ENCODE measurements around the gene LDLRAD4. TPM values are rescaled to one million over a fixed set of nuclear protein-coding genes. Genes with fewer than 3 reads are reported as not detected.

Gene LDLRAD4
- total and polyA plus RNA-seq, 12 donors, result 3.9 to 64.5 (median 36.0) TPM

DNA sequence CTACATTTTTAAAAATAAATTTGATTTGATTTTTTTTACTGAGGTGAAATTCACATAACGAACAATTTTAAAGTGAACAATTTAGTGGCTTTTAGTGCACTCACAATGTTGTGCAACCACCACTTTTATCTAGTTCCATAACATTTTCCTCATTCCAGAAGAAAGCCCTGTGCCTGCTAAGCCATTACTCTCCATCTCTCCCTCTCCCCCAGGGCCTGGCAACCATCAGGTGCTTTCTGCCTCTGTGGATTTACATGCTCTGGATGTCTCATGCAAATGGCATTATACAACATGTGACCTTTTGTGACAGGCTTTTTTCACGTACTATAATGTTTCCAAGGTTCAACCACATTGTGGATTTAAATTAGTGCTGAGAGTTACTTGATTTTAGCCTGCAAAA lies 19.9 kb upstream of the LDLRAD4 start:
- H3K9me3 ChIP-seq (replicated peaks in 1 of 3), result no peaks in the 10 kb centered on the region
- no peak for TF ChIP-seq POLR2A (IDR thresholded peaks at IDR 0.05)
- TF ChIP-seq, protein P1, sequence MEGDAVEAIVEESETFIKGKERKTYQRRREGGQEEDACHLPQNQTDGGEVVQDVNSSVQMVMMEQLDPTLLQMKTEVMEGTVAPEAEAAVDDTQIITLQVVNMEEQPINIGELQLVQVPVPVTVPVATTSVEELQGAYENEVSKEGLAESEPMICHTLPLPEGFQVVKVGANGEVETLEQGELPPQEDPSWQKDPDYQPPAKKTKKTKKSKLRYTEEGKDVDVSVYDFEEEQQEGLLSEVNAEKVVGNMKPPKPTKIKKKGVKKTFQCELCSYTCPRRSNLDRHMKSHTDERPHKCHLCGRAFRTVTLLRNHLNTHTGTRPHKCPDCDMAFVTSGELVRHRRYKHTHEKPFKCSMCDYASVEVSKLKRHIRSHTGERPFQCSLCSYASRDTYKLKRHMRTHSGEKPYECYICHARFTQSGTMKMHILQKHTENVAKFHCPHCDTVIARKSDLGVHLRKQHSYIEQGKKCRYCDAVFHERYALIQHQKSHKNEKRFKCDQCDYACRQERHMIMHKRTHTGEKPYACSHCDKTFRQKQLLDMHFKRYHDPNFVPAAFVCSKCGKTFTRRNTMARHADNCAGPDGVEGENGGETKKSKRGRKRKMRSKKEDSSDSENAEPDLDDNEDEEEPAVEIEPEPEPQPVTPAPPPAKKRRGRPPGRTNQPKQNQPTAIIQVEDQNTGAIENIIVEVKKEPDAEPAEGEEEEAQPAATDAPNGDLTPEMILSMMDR (IDR thresholded peaks at IDR 0.05), result no peak
- H3K27me3 ChIP-seq, result no peaks in the 10 kb centered on the region
- no peak overlapping the region for H3K27ac ChIP-seq
- no peak overlapping the region for H3K4me3 ChIP-seq
- H3K36me3 ChIP-seq (replicated peaks in 1 of 2), result no peaks in the 10 kb centered on the region
- 81 to 89% (median 84%) methylated on average over 2 of the region's 2 CpGs for WGBS, 4 donors
- no peak for DNase-seq
- intact Hi-C loops (cut with DNase I), result no loop called here
- H3K4me1 ChIP-seq (replicated peaks in 1 of 2), result no peaks in the 10 kb centered on the region

DNA sequence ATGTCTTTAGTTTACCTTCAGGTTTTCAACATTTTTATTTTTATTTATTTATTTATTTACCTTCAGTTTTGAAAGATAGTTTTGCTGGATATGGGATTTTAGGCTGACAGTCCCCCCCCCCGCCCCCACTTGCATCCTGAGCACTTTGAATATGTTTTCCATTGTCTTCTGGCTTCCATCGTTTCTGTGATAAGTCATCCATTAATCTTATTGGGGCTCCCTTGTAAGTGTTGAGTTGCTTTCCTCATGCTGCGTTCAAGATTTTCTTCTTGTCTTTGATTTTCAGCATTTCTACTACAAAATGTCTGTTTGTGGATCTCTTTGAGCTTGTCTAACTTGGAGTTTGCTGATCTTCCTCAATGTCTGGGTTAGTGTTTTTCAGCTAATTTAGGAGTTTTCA lies 19.4 kb upstream of the LDLRAD4 start:
- no peak for TF ChIP-seq POLR2A (IDR thresholded peaks at IDR 0.05)
- TF ChIP-seq, protein P1 (IDR thresholded peaks at IDR 0.05), result no peak
- no peak for DNase-seq
- Histone ChIP-seq H3K4me3 (no peak overlapping the region), H3K36me3 (replicated peaks in 1 of 2) (no peaks in the 10 kb centered on the region), H3K4me1 (replicated peaks in 1 of 2) (no peaks in the 10 kb centered on the region), H3K27ac (no peak overlapping the region), H3K27me3 (no peaks in the 10 kb centered on the region), H3K9me3 (replicated peaks in 1 of 3) (no peaks in the 10 kb centered on the region)
- intact Hi-C loops (cut with DNase I), result no loop called here
- 70 to 81% (median 79%) methylated on average over 3 of the region's 3 CpGs for WGBS, 4 donors

DNA sequence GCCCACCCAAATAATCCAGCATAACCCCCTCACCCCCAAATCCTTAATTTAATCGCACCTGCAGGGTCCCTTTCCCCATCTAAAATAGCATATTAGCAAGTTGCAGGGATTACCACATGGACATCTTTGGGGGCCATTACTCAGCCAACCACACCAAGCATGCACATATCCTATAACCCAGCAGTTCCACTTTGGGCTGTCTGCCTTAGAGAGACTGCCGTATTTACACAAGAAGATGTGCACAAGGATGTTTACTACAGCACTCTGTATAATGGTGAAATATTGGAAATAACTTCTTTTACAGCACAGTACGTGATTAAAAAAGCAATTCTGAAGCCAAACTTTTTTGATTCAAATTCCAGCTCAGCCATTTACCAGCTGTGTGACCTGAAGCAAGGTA lies 17.3 kb upstream of the LDLRAD4 start:
- Histone ChIP-seq H3K27ac (no peak overlapping the region), H3K27me3 (no peaks in the 10 kb centered on the region), H3K4me3 (no peak overlapping the region), H3K36me3 (replicated peaks in 1 of 2) (no peaks in the 10 kb centered on the region), H3K9me3 (replicated peaks in 1 of 3) (no peaks in the 10 kb centered on the region), H3K4me1 (replicated peaks in 1 of 2) (no peaks in the 10 kb centered on the region)
- intact Hi-C loops (cut with DNase I), result loop anchor here in 1 of 2 donors (10.0 kb wide), 2 partner anchors 76 to 424 kb away; no protein-coding TSS in a partner anchor
- no peak for DNase-seq
- 71 to 83% (median 80%) methylated on average over 3 of the region's 3 CpGs for WGBS, 4 donors
- TF ChIP-seq POLR2A (IDR thresholded peaks at IDR 0.05), result no peak
- TF ChIP-seq, protein P1 (IDR thresholded peaks at IDR 0.05), result no peak

DNA sequence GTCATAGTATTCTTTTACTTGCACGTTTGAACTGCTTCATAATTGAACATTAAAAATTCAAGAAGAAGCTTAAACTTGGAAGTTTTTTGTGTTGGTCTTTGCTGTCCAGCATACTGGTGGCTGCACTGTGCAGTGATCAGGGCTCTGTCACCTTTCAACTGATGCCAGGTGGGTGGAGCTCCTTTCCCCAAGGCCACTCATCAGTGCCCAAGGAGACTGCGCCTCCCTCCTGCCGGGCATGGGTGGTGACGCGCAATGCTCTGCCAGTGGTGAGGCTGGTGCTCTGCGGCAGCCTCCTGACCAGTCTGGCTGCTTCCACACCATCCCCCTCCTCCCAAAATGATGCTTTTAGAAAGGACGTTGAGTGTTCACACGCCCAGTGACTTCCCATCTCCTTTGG lies 16.0 kb upstream of the LDLRAD4 start:
- 49 to 58% (median 52%) methylated on average over 8 of the region's 8 CpGs for WGBS, 4 donors
- Histone ChIP-seq H3K4me1 (replicated peaks in 1 of 2) (no peaks in the 10 kb centered on the region), H3K27me3 (no peaks in the 10 kb centered on the region), H3K27ac (no peak overlapping the region), H3K36me3 (replicated peaks in 1 of 2) (no peaks in the 10 kb centered on the region), H3K9me3 (replicated peaks in 1 of 3) (no peaks in the 10 kb centered on the region), H3K4me3 (no peak overlapping the region)
- DNase-seq, result peak in 5 of 7 donors; percentile 52 to 65 (median 53)
- intact Hi-C loops (cut with DNase I), result loop anchor here in 1 of 2 donors (10.0 kb wide), 2 partner anchors 78 to 422 kb away; no protein-coding TSS in a partner anchor
- TF ChIP-seq, protein P1 (IDR thresholded peaks at IDR 0.05), result peak in 1 of 6 experiments; percentile 3
- no peak for TF ChIP-seq POLR2A (IDR thresholded peaks at IDR 0.05)
